Endodermal cell (in vitro differentiated cells): ENCODE results near the gene EID2B. TPM values are rescaled to one million over a fixed set of nuclear protein-coding genes. Genes with fewer than 3 reads are reported as not detected.

Experiments
- DNase-seq: peaks from one replicate; pipeline ENCODE4 v3.0.0-alpha.2; 2017
- H3K27ac ChIP-seq: 2 replicates; pipeline ENCODE4 v1.5.1; 2013; ENCODE audit warnings: mild to moderate bottlenecking, low read depth, low read length, moderate library complexity
- H3K27me3 ChIP-seq: 2 replicates; pipeline ENCODE4 v1.6.1; 2013; ENCODE audit warnings: mild to moderate bottlenecking, low read length, moderate library complexity; ENCODE audit not compliant: insufficient read depth, control insufficient read depth, poor library complexity, severe bottlenecking
- H3K36me3 ChIP-seq: 2 replicates; pipeline ENCODE4 v1.7.0; 2013; ENCODE audit warnings: mild to moderate bottlenecking, low read length, moderate library complexity; ENCODE audit not compliant: control insufficient read depth, insufficient read depth
- H3K4me1 ChIP-seq: one replicate; pipeline ENCODE4 v1.7.0; 2013; ENCODE audit warnings: low read length; ENCODE audit not compliant: control insufficient read depth, insufficient read depth
- H3K4me3 ChIP-seq: 2 replicates; pipeline ENCODE4 v1.5.1; 2013; ENCODE audit warnings: mild to moderate bottlenecking, low read length, moderate library complexity
- H3K9ac ChIP-seq: 2 replicates; pipeline ENCODE4 v1.6.1; 2013; ENCODE audit warnings: mild to moderate bottlenecking, low read length, moderate library complexity; ENCODE audit not compliant: poor library complexity, severe bottlenecking; ENCODE audit errors: extremely low read depth
- H3K9me3 ChIP-seq: 2 replicates; pipeline ENCODE4 v1.6.1; 2013; ENCODE audit warnings: mild to moderate bottlenecking, low read length, moderate library complexity; ENCODE audit not compliant: control insufficient read depth
- H3K27ac Mint-ChIP-seq: 2 replicates; pipeline ENCODE4 v1.8.0; 2020; ENCODE audit warnings: mixed read lengths
- H3K27me3 Mint-ChIP-seq: 2 replicates; pipeline ENCODE4 v1.8.0; 2021; ENCODE audit warnings: mild to moderate bottlenecking, mixed read lengths; ENCODE audit not compliant: insufficient read depth
- H3K36me3 Mint-ChIP-seq: 2 replicates; pipeline ENCODE4 v1.8.0; 2020; ENCODE audit warnings: low read depth, mixed read lengths
- H3K4me1 Mint-ChIP-seq: 2 replicates; pipeline ENCODE4 v1.8.0; 2020; ENCODE audit warnings: mixed read lengths
- H3K4me3 Mint-ChIP-seq: 2 replicates; pipeline ENCODE4 v1.8.0; 2020; ENCODE audit warnings: mild to moderate bottlenecking, moderate library complexity, mixed read lengths
- H3K9me3 Mint-ChIP-seq: 2 replicates; pipeline ENCODE4 v1.8.0; 2020; ENCODE audit warnings: mild to moderate bottlenecking, mixed read lengths
- WGBS, 2 experiments: methylation state at CpG; one replicate each; pipeline versions ENCODE4 v1.1.5 to v1.1.7; 2013; ENCODE audit warnings: missing lambda C conversion rate in 2 of 2, mixed read lengths in 1 of 2; ENCODE audit not compliant: insufficient coverage in 1 of 2, insufficient read length in 1 of 2; 5-methylcytosine and 5-hydroxymethylcytosine counted together
- total RNA-seq, 2 donors: library from RNA; stranded (reverse); fragmentation: NEBNext Ultra II Directional in 1 of 2; extraction: Animal tissue kit (Norgen Biotek cat#: 25700) in 1 of 2; gene quantifications; 2 replicates in 1 of 2; 3 replicates in 1 of 2; pipeline ENCODE4 v1.2.1, GENCODE V29; 2021
- TF ChIP-seq, protein P1 (sequence below): fragments of 200-600 bp; sonication (generic); conservative IDR thresholded peaks from 2 replicates; pipeline ENCODE4 v1.5.0; 2021; ENCODE audit warnings: antibody characterized with exemption, mild to moderate bottlenecking

Gene EID2B
- total RNA-seq, 2 donors from 2014 or later, result 1.2 to 3.8 TPM

DNA sequence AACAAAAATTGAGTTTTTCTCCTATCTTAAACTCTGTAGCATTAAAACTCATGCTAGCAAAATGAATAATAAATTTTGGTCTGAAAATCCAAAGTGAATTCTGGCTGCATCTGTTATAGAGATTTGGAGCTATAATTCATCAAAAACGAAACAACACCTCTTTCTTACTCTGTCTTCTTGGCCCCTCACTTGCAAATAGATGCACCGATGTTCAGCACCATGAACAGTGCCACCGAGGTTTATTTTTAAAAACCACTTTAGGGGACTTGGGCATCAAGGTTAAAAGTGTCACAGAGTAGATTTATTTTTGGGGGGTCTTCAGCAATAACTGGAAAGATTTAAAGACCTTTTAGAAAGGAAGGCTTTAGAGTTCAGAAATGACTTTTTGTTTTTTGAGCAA, 33.4 kb upstream of the EID2B start:
- no peak for DNase-seq
- Histone ChIP-seq H3K4me1 (no peaks in the 10 kb centered on the region), H3K4me3 (no peak overlapping the region), H3K27ac (no peak overlapping the region), H3K9me3 (no peaks in the 10 kb centered on the region), H3K27me3 (peaks cover 42% of the 10 kb centered on the region), H3K36me3 (no peaks in the 10 kb centered on the region), H3K9ac (no peak overlapping the region)
- Mint-ChIP-seq H3K27me3 (peaks cover 5% of the 10 kb centered on the region), H3K4me1 (no peaks in the 10 kb centered on the region), H3K27ac (no peak overlapping the region), H3K36me3 (no peaks in the 10 kb centered on the region), H3K9me3 (no peaks in the 10 kb centered on the region), H3K4me3 (no peak overlapping the region)
- 63% methylated on average over 3 of the region's 3 CpGs; no CpG with 5 or more reads in 1 of the 2 experiments for WGBS, 2 experiments
- TF ChIP-seq, protein P1, sequence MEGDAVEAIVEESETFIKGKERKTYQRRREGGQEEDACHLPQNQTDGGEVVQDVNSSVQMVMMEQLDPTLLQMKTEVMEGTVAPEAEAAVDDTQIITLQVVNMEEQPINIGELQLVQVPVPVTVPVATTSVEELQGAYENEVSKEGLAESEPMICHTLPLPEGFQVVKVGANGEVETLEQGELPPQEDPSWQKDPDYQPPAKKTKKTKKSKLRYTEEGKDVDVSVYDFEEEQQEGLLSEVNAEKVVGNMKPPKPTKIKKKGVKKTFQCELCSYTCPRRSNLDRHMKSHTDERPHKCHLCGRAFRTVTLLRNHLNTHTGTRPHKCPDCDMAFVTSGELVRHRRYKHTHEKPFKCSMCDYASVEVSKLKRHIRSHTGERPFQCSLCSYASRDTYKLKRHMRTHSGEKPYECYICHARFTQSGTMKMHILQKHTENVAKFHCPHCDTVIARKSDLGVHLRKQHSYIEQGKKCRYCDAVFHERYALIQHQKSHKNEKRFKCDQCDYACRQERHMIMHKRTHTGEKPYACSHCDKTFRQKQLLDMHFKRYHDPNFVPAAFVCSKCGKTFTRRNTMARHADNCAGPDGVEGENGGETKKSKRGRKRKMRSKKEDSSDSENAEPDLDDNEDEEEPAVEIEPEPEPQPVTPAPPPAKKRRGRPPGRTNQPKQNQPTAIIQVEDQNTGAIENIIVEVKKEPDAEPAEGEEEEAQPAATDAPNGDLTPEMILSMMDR, result no peak

DNA sequence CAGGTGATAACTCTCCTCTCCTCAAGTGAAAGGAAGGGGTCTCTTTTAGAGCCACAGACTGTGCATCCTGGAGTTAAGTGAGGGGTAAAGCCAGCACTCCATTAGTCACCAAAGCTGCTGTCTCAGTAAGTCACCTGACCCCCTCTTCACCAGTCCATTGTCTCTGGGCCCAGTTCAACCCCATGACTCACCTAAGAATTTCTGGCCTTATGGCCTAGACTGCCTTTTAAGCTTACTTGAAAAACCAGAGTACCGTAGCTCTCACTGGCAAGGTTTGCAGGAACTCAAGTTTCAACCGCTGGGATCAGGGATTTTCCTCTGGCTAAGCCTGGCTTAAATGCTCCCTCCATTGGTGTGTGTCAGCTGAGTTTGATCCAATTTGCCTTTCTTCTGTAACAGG, 30.8 kb upstream of the EID2B start:
- TF ChIP-seq, protein P1, result no peak
- Mint-ChIP-seq H3K4me1 (no peaks in the 10 kb centered on the region), H3K27me3 (peaks cover 3% of the 10 kb centered on the region)

DNA sequence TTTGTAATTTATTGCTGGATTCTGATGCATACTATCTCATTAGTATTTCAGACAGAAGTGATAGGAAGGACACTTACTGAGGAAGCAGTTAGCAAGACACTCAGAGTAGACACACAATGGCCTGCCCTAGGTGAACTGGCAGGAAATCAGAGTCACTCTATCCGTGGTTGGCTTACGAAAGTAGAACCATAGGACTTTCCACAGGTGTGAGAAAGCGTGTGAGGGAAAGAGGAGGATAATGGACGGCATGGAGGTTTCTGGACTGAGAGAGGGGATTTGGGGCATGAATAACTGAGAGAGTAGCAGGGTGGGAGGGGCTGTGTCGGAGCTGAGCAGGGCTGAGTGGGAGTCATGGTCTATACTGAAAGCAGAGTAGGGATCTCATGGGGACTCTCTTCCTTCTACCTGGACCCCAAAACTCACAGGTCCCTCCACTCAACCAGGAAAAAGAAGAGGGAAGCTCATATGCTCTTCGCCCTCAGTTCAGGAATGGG, 26.0 kb upstream of the EID2B start:
- Mint-ChIP-seq H3K36me3 (no peaks in the 10 kb centered on the region), H3K27ac (no peak overlapping the region), H3K4me3 (no peak overlapping the region), H3K4me1 (no peaks in the 10 kb centered on the region), H3K9me3 (no peaks in the 10 kb centered on the region), H3K27me3 (peaks cover 7% of the 10 kb centered on the region)
- no peaks in the 10 kb centered on the region for H3K36me3 ChIP-seq
- TF ChIP-seq, protein P1, result no peak
- H3K9me3 ChIP-seq, result no peaks in the 10 kb centered on the region
- 29 to 84% methylated on average over 1 to 6 of the region's 6 CpGs for WGBS, 2 experiments
- no peaks in the 10 kb centered on the region for H3K4me1 ChIP-seq
- no peak overlapping the region for H3K27ac ChIP-seq
- peaks cover 25% of the 10 kb centered on the region for H3K27me3 ChIP-seq
- H3K9ac ChIP-seq, result no peak overlapping the region
- no peak for DNase-seq
- H3K4me3 ChIP-seq, result no peak overlapping the region

More for the DNA sequence above, 30.8 kb upstream of the EID2B start:
- no peaks in the 10 kb centered on the region for H3K4me1 ChIP-seq
- no peaks in the 10 kb centered on the region for H3K36me3 ChIP-seq
- H3K36me3 Mint-ChIP-seq, result no peaks in the 10 kb centered on the region
- no peaks in the 10 kb centered on the region for H3K9me3 ChIP-seq
- no peak for DNase-seq
- H3K4me3 ChIP-seq, result no peak overlapping the region
- no peak overlapping the region for H3K27ac ChIP-seq
- H3K27ac Mint-ChIP-seq, result no peak overlapping the region
- H3K9ac ChIP-seq, result no peak overlapping the region
- no peak overlapping the region for H3K4me3 Mint-ChIP-seq
- 67 to 85% methylated on average over 2 of the region's 2 CpGs for whole genome bisulfite sequencing, 2 experiments
- peaks cover 33% of the 10 kb centered on the region for H3K27me3 ChIP-seq
- H3K9me3 Mint-ChIP-seq, result no peaks in the 10 kb centered on the region
